DND-41 (cell line): ENCODE results near the gene NNMT.

Experiments
- CTCF ChIP-seq: IDR thresholded peaks from 2 replicates; pipeline ENCODE4 v1.5.1; 2012; ENCODE audit warnings: borderline replicate concordance, low read length, moderate library complexity, mild to moderate bottlenecking; ENCODE audit not compliant: poor library complexity, severe bottlenecking; ENCODE audit errors: extremely low read depth
- EZH2 ChIP-seq: IDR thresholded peaks from 3 replicates; pipeline ENCODE4 v1.6.1; 2012; ENCODE audit warnings: borderline replicate concordance, low read depth, mild to moderate bottlenecking, moderate library complexity, low read length, inconsistent platforms; ENCODE audit not compliant: severe bottlenecking

- TF ChIP-seq CTCF: peak; percentile 51
- no peak for TF ChIP-seq EZH2
Observed at GRCh38 chr11:114348200-114349191, 52.3 kb downstream of the NNMT start.
